ENCODE results near the gene NCOR1. TPM values are rescaled to one million over a fixed set of nuclear protein-coding genes. Genes with fewer than 3 reads are reported as not detected.

NCOR1 gene
- polyA plus RNA-seq, 3 donors = 108 to 112 (median 110) TPM

DNA sequence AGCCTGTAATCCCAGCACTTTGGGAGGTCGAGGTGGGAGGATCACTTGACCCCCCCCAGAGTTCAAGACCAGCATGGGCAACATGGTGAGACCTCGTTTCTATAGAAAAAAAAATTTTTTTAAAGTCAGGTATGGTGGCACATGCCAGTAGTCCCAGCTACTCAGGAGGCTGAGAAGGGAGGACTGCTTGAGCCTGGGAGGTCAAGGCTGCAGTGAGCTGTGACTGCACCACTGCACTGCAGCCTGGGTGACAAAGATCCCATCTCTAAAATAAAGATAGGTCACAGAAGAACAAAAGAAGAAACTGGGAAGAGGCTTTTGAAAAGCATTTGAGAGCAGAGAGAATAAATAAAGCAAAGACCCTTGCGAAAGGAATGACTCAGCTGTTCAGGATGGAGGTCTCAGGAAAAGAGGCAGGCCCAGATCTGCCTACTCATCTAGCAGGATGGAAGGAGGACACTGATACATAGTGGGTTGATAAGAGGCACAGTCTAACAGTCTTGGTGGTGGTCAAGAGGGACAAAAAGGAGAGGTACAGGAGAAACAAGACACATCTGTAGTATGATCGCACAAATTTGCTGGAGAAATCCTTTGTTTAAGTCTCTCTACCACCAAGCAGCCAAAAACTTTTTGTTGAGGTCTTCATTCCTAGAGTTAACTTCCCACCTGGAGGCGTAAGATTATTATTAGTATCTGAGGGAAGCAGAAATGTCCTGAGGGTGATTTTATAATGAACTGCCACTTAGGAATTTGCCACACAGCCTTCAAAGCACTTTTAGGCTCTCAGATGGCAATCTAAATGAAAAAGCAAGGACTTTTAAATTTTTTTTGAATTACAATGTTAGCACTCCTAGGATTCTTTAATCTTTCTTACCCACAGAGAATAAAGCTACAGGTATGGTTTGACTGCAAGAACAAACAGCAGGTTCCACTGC lies 233.4 kb downstream of the NCOR1 start:
- DNase-seq (ENCODE audit: low read depth in 3 of 3, low spot score in 2 of 3) = no peak

DNA sequence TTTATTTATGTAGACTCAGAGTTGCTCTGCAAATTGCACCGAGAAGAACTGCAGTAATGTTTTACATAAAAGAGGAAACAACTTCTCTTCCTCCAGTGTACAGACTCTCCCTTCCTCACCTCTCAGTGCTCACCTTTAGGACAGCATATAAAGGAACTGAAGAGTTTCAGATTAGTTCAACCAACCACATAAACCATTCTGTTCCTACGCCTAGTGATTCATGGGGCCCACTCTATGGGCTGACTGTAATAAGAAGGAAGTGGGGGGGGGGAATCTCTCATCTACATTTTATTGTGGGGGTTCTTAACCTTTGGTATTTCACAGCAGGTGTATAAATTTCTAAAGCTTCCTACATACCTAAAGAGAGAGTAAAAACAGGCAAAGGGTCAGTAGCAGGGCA lies 234.1 kb downstream of the NCOR1 start:
- DNase-seq (ENCODE audit: low read depth in 3 of 3, low spot score in 2 of 3) = no peak

Other genes with a start within 250 kb of the NCOR1 start
- gene ZSWIM7, start 215.8 kb downstream of the NCOR1 start, polyA plus RNA-seq (ENCODE audit: insufficient read length in 3 of 3) = 10 to 100 TPM; 50.0 to 63.0 (median 52.1) TPM
- gene TTC19, start 215.7 kb downstream of the NCOR1 start, polyA plus RNA-seq (ENCODE audit: insufficient read length in 3 of 3) = 10 to 100 TPM; 54.9 to 61.8 (median 59.9) TPM
- 10 to 100 TPM; 21.7 to 24.7 (median 22.2) TPM for gene PIGL, start 1.7 kb upstream of the NCOR1 start, polyA plus RNA-seq (ENCODE audit: insufficient read length in 3 of 3)
- 10 to 100 TPM; 70.1 to 75.0 (median 70.8) TPM for gene CENPV, start 137.9 kb upstream of the NCOR1 start, polyA plus RNA-seq (ENCODE audit: insufficient read length in 3 of 3)
- 1,000 to 10,000 TPM; 2,522 to 2,599 (median 2,549) TPM for gene UBB, start 165.6 kb upstream of the NCOR1 start, polyA plus RNA-seq (ENCODE audit: insufficient read length in 3 of 3)
- 1 to 10 TPM; 2.3 to 3.1 (median 2.9) TPM for gene TRPV2, start 200.0 kb upstream of the NCOR1 start, polyA plus RNA-seq (ENCODE audit: insufficient read length in 3 of 3)